Sigmoid colon (tissue), 4 donors: Measurements from ENCODE around the gene IFNLR1.

ENCODE experiments used
- CTCF ChIP-seq, 4 experiments: fragments of 450-650 bp in 3 of 4; fragments of 200-600 bp in 1 of 4; IDR thresholded peaks; one replicate each; pipeline ENCODE4 v1.5.1; 2016 to 2019; ENCODE audit warnings: antibody characterized with exemption in 4 of 4, mild to moderate bottlenecking in 3 of 4, moderate library complexity in 2 of 4
- EP300 ChIP-seq, 4 donors: sonication (generic); formaldehyde crosslinking; IDR thresholded peaks; one replicate each; pipeline ENCODE4 v1.6.1; 2017; ENCODE audit warnings: antibody characterized with exemption in 4 of 4
- POLR2A ChIP-seq, 2 donors: fragments of 450-650 bp; IDR thresholded peaks; one replicate each; pipeline ENCODE4 v1.6.1; 2016; ENCODE audit warnings: antibody characterized with exemption in 2 of 2, mild to moderate bottlenecking in 2 of 2, moderate library complexity in 2 of 2
- POLR2AphosphoS5 ChIP-seq, 4 donors: sonication (generic); formaldehyde crosslinking; IDR thresholded peaks; one replicate each; pipeline ENCODE4 v1.6.1; 2017; ENCODE audit warnings: antibody characterized with exemption in 4 of 4

DNA sequence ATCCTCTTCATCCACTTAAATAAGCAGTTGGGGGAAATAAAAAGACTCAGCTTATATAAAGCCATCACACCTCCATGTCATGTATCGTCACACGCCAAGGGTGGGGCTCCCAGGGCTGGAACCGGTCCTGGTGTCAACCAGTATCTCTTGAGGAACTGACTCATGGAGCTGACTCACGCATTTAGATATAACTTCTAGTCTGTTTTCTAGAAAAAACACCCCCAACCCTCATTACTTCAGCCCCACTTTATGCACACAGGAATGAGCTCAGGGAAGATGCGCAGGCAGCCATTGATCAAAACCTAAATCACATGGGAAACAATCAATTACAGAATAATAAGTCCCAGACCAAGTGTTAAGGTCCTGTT lies 37.2 kb downstream of the IFNLR1 start:
- no peak for TF ChIP-seq POLR2A (IDR thresholded peaks at IDR 0.05)
- TF ChIP-seq CTCF (IDR thresholded peaks at IDR 0.05) = no peak
- TF ChIP-seq EP300 (IDR thresholded peaks at IDR 0.05) = no peak
- no peak for TF ChIP-seq POLR2AphosphoS5 (IDR thresholded peaks at IDR 0.05)
